RPMI8226 (cell line): Measurements from ENCODE around the gene DHX57.
"Not testable (repeated sequence)": the region's sequence is repeated elsewhere in the genome, so short reads cannot be mapped to it uniquely, and the experiment has no call there.

Experiments
- DNase-seq: peaks from one replicate; pipeline ENCODE4 v3.0.0-alpha.2; 2015

The DHX57 gene

GRCh38 chr2:38866773-38867443, 8.8 kb downstream of the DHX57 start:
- DNase-seq = no peak

GRCh38 chr2:38863061-38863695, 12.6 kb downstream of the DHX57 start:
- DNase-seq = no peak

- DNase-seq = no peak
These were observed 13.3 kb downstream of the DHX57 start for GRCh38 chr2:38862476-38862875.

- no peak for DNase-seq
These were observed 19.6 kb downstream of the DHX57 start for GRCh38 chr2:38856165-38856564.

GRCh38 chr2:38850045-38850444, 25.7 kb downstream of the DHX57 start:
- DNase-seq = no peak

GRCh38 chr2:38836791-38837190, 38.9 kb downstream of the DHX57 start:
- DNase-seq = no peak

GRCh38 chr2:38835990-38836389, 39.7 kb downstream of the DHX57 start:
- no peak for DNase-seq

- peak; percentile 10 for DNase-seq
These were observed 40.6 kb downstream of the DHX57 start for GRCh38 chr2:38835015-38835601.

GRCh38 chr2:38830526-38831159, 45.1 kb downstream of the DHX57 start:
- no peak for DNase-seq

- no peak for DNase-seq
These were observed 45.8 kb downstream of the DHX57 start for GRCh38 chr2:38829971-38830370.

- no peak for DNase-seq
These were observed 47.3 kb downstream of the DHX57 start for GRCh38 chr2:38828460-38828859.

GRCh38 chr2:38827539-38828145, 48.1 kb downstream of the DHX57 start:
- DNase-seq = not testable (repeated sequence)

- no peak for DNase-seq
These were observed 49.8 kb downstream of the DHX57 start for GRCh38 chr2:38825956-38826355.

GRCh38 chr2:38824906-38825305, 50.8 kb downstream of the DHX57 start:
- no peak for DNase-seq

- DNase-seq = no peak
These were observed 52.3 kb downstream of the DHX57 start for GRCh38 chr2:38823386-38823785.

- no peak for DNase-seq
These were observed 57.2 kb downstream of the DHX57 start for GRCh38 chr2:38818565-38818964.

- DNase-seq = no peak
These were observed 59.8 kb downstream of the DHX57 start for GRCh38 chr2:38815936-38816335.

GRCh38 chr2:38810488-38810887, 65.2 kb downstream of the DHX57 start:
- DNase-seq = no peak

GRCh38 chr2:38808677-38809076, 67.1 kb downstream of the DHX57 start:
- no peak for DNase-seq

GRCh38 chr2:38806733-38807059, 69.0 kb downstream of the DHX57 start:
- DNase-seq = no peak

- no peak for DNase-seq
These were observed 69.6 kb downstream of the DHX57 start for GRCh38 chr2:38806015-38806732.

- DNase-seq = no peak
These were observed 77.8 kb downstream of the DHX57 start for GRCh38 chr2:38797953-38798352.

- DNase-seq = no peak
These were observed 78.5 kb downstream of the DHX57 start for GRCh38 chr2:38797250-38797676.
